IMR-90 (cell line): ENCODE results near the gene LYPD6B. TPM values are rescaled to one million over a fixed set of nuclear protein-coding genes. Genes with fewer than 3 reads are reported as not detected.

Experiments
- ATAC-seq: fragments of 200-7000 bp; cut with Tn5 transposase; 2 replicates; pipeline ENCODE4 v1.9.1; 2020; ENCODE audit warnings: low read depth, mild to moderate bottlenecking, moderate library complexity
- BruUV-seq: library from RNA; stranded (reverse); fragments of 400-500 nt; replicated peaks from 2 replicates; lab custom pipeline; 2021; lab: Mats Ljungman, UMichigan
- CTCF ChIA-PET: fragments of 300-600 bp; formaldehyde crosslinking; extraction: SDS; loops from one replicate; lab custom pipeline; 2021; ENCODE audit warnings: antibody characterized with exemption; lab: Yijun Ruan, JAX
- POLR2A ChIA-PET: fragments of 300-600 bp; sonication (Branson Sonifier 250); formaldehyde crosslinking; loops from one replicate; lab custom pipeline; 2022; ENCODE audit warnings: antibody characterized with exemption; ENCODE audit not compliant: unreplicated experiment; lab: Charles Lee
- DNase-seq: peaks from one replicate; pipeline ENCODE4 v3.0.0; 2013
- H2AFZ ChIP-seq: replicated peaks from 2 replicates; pipeline ENCODE3; 2013; ENCODE audit warnings: low read length, mild to moderate bottlenecking; ENCODE audit not compliant: poor library complexity
- H2AK5ac ChIP-seq: 2 replicates; pipeline ENCODE4 v1.6.1; 2013; ENCODE audit warnings: low read depth, low read length, inconsistent platforms
- H2AK9ac ChIP-seq: replicated peaks from 2 replicates; pipeline ENCODE3; 2013; ENCODE audit warnings: mild to moderate bottlenecking, low read depth, low read length, moderate library complexity; ENCODE audit not compliant: poor library complexity
- H2BK120ac ChIP-seq: 2 replicates; pipeline ENCODE4 v1.6.1; 2013; ENCODE audit warnings: low read depth, low read length, inconsistent platforms
- H2BK15ac ChIP-seq: 3 replicates; pipeline ENCODE4 v1.6.1; 2013; ENCODE audit warnings: low read depth, low read length, inconsistent platforms
- H2BK20ac ChIP-seq: 2 replicates; pipeline ENCODE4 v1.6.1; 2013; ENCODE audit warnings: low read depth, mild to moderate bottlenecking, inconsistent platforms, low read length, moderate library complexity
- H2BK5ac ChIP-seq: 2 replicates; pipeline ENCODE4 v1.6.1; 2013; ENCODE audit warnings: mild to moderate bottlenecking, low read depth, low read length, inconsistent platforms; ENCODE audit not compliant: poor library complexity, severe bottlenecking
- H3K14ac ChIP-seq: replicated peaks from 2 replicates; pipeline ENCODE4 v1.6.1; 2013; ENCODE audit warnings: low read depth, low read length, inconsistent platforms
- H3K18ac ChIP-seq: 2 replicates; pipeline ENCODE4 v1.6.1; 2013; ENCODE audit warnings: low read depth, low read length, control low read depth
- H3K23ac ChIP-seq: 2 replicates; pipeline ENCODE4 v1.6.1; 2013; ENCODE audit warnings: low read depth, low read length, inconsistent platforms
- H3K27ac ChIP-seq: 2 replicates; pipeline ENCODE4 v1.5.1; 2013; ENCODE audit warnings: mild to moderate bottlenecking, control low read depth, low read length; ENCODE audit not compliant: insufficient read depth
- H3K27me3 ChIP-seq: 2 replicates; pipeline ENCODE4 v1.6.1; 2013; ENCODE audit warnings: low read length; ENCODE audit not compliant: control insufficient read depth, insufficient read depth
- H3K36me3 ChIP-seq: 2 replicates; pipeline ENCODE4 v1.6.1; 2013; ENCODE audit warnings: low read length, mixed read lengths; ENCODE audit not compliant: control insufficient read depth, insufficient read depth
- H3K4ac ChIP-seq: 2 replicates; pipeline ENCODE4 v1.6.1; 2013; ENCODE audit warnings: low read depth, low read length, inconsistent platforms
- H3K4me1 ChIP-seq: 2 replicates; pipeline ENCODE4 v1.6.1; 2013; ENCODE audit warnings: low read length, mixed read lengths; ENCODE audit not compliant: control insufficient read depth, insufficient read depth
- H3K4me2 ChIP-seq: 2 replicates; pipeline ENCODE4 v1.6.1; 2013; ENCODE audit warnings: low read depth, mild to moderate bottlenecking, control low read depth, low read length, moderate library complexity
- H3K4me3 ChIP-seq: 2 replicates; pipeline ENCODE4 v1.5.1; 2013; ENCODE audit warnings: low read depth, mild to moderate bottlenecking, control low read depth, low read length, moderate library complexity; ENCODE audit not compliant: insufficient read depth
- H3K56ac ChIP-seq: 2 replicates; pipeline ENCODE4 v1.6.1; 2013; ENCODE audit warnings: low read length, inconsistent platforms; ENCODE audit not compliant: insufficient read depth; ENCODE audit errors: extremely low read depth
- H3K79me1 ChIP-seq, 2 experiments: 2 replicates each; pipeline ENCODE4 v1.6.1; 2013; ENCODE audit warnings: low read length in 2 of 2, inconsistent platforms in 1 of 2, low read depth in 1 of 2
- H3K9ac ChIP-seq: 2 replicates; pipeline ENCODE4 v1.6.1; 2013; ENCODE audit warnings: low read depth, low read length, control low read depth
- H3K9me1 ChIP-seq: 2 replicates; pipeline ENCODE4 v1.6.1; 2013; ENCODE audit warnings: low read length, inconsistent platforms; ENCODE audit not compliant: insufficient read depth
- H3K9me3 ChIP-seq: 2 replicates; pipeline ENCODE4 v1.6.1; 2013; ENCODE audit warnings: low read length; ENCODE audit not compliant: control insufficient read depth, insufficient read depth
- H4K20me1 ChIP-seq: 2 replicates; pipeline ENCODE4 v1.6.1; 2013; ENCODE audit warnings: low read length, inconsistent platforms; ENCODE audit not compliant: insufficient read depth
- H4K5ac ChIP-seq: 2 replicates; pipeline ENCODE4 v1.6.1; 2013; ENCODE audit warnings: mild to moderate bottlenecking, low read depth, low read length, control low read depth
- H4K8ac ChIP-seq, 2 experiments: 2 replicates each; pipeline ENCODE4 v1.6.1; 2013; ENCODE audit warnings: low read depth in 2 of 2, low read length in 2 of 2, control low read depth in 1 of 2, inconsistent platforms in 1 of 2
- H4K91ac ChIP-seq: 2 replicates; pipeline ENCODE4 v1.6.1; 2013; ENCODE audit warnings: low read depth, low read length, inconsistent platforms; ENCODE audit not compliant: insufficient read depth
- BHLHE40 ChIP-seq: fragments of 150-350 bp; IDR thresholded peaks from 2 replicates; pipeline ENCODE4 v1.6.1; 2016; ENCODE audit warnings: mild to moderate bottlenecking, low read depth, low read length
- CEBPB ChIP-seq: IDR thresholded peaks from 2 replicates; pipeline ENCODE4 v1.6.1; 2012; ENCODE audit warnings: low read depth, low read length, improper control_type of control experiment
- CHD1 ChIP-seq: IDR thresholded peaks from 2 replicates; pipeline ENCODE4 v1.6.1; 2012; ENCODE audit warnings: low read depth, low read length, improper control_type of control experiment
- MAFK ChIP-seq: IDR thresholded peaks from 2 replicates; pipeline ENCODE4 v1.6.1; 2012; ENCODE audit warnings: low read depth, low read length, improper control_type of control experiment
- MAZ ChIP-seq: IDR thresholded peaks from 2 replicates; pipeline ENCODE4 v1.6.1; 2012; ENCODE audit warnings: low read depth, mild to moderate bottlenecking, low read length, improper control_type of control experiment, moderate library complexity, borderline replicate concordance
- MXI1 ChIP-seq: IDR thresholded peaks from 2 replicates; pipeline ENCODE4 v1.6.1; 2012; ENCODE audit warnings: low read depth, mild to moderate bottlenecking, low read length, moderate library complexity, borderline replicate concordance
- NFE2L2 ChIP-seq: fragments of 150-350 bp; IDR thresholded peaks from 2 replicates; pipeline ENCODE4 v1.6.1; 2016; ENCODE audit warnings: low read depth, mild to moderate bottlenecking, low read length
- POLR2A ChIP-seq: IDR thresholded peaks from 2 replicates; pipeline ENCODE4 v1.6.1; 2012; ENCODE audit warnings: mild to moderate bottlenecking, low read depth, low read length
- RAD21 ChIP-seq: IDR thresholded peaks from 2 replicates; pipeline ENCODE4 v1.6.1; 2012; ENCODE audit warnings: low read length, improper control_type of control experiment
- RCOR1 ChIP-seq: IDR thresholded peaks from 2 replicates; pipeline ENCODE4 v1.6.1; 2012; ENCODE audit warnings: mild to moderate bottlenecking, low read length, improper control_type of control experiment; ENCODE audit not compliant: insufficient replicate concordance
- RFX5 ChIP-seq: IDR thresholded peaks from 2 replicates; pipeline ENCODE4 v1.8.0; 2012; ENCODE audit warnings: low read depth, mild to moderate bottlenecking, low read length, moderate library complexity
- SMC3 ChIP-seq: fragments of 150-350 bp; IDR thresholded peaks from 2 replicates; pipeline ENCODE4 v1.6.1; 2016; ENCODE audit warnings: low read depth, mild to moderate bottlenecking, antibody characterized with exemption, low read length, moderate library complexity
- WGBS, 2 experiments: methylation state at CpG; one replicate each; pipeline versions ENCODE4 v1.1.5 to v1.1.7; 2013; ENCODE audit warnings: missing lambda C conversion rate in 2 of 2; ENCODE audit not compliant: insufficient read length in 1 of 2; ENCODE audit errors: extremely low coverage in 2 of 2; 5-methylcytosine and 5-hydroxymethylcytosine counted together
- dilution Hi-C: fragments of 300-500 bp; cut with HindIII; formaldehyde crosslinking; loops from one replicate; pipeline ENCODE4 v1.14.3; 2018; ENCODE audit warnings: low sequenced_read_pairs; ENCODE audit not compliant: unreplicated experiment
- in situ Hi-C: fragments of 300-500 bp; cut with MboI; formaldehyde crosslinking; loops from 3 replicates; pipeline ENCODE4 v1.14.3; 2019; ENCODE audit warnings: low sequenced_read_pairs, inconsistent platforms, mixed read lengths
- intact Hi-C: fragments of 100-400 bp; cut with micrococcal nuclease; formaldehyde crosslinking; loops from 2 replicates; pipeline ENCODE4 v1.10.0; 2022
- polyA plus RNA-seq, 3 experiments: library from polyadenylated mRNA; depleted of rRNA; stranded (reverse); fragments of >200 nt; gene quantifications; 2 replicates each; pipeline ENCODE4 v1.2.3, GENCODE V29; 2012; ENCODE audit warnings: low replicate concordance in 1 of 3
- total RNA-seq: library from RNA; depleted of rRNA; stranded (reverse); fragments of >200 nt; gene quantifications from 2 replicates; pipeline ENCODE4 v1.2.3, GENCODE V29; 2012
- TF ChIP-seq, protein P1 (sequence below): fragments of 150-350 bp; IDR thresholded peaks from 2 replicates; pipeline ENCODE4 v1.6.1; 2016; ENCODE audit warnings: low read depth, mild to moderate bottlenecking, low read length, moderate library complexity, borderline replicate concordance
- TF ChIP-seq, protein P2 (sequence below): conservative IDR thresholded peaks from 2 replicates; pipeline ENCODE4 v1.5.1; 2012; ENCODE audit warnings: mild to moderate bottlenecking, low read depth, low read length, improper control_type of control experiment

The LYPD6B gene
- total and polyA plus RNA-seq, 2 of the 4 experiments (the other 2 are of a cell fraction): 0.05 TPM; not detected in 1

- POLR2A ChIA-PET: no interaction called here
- Histone ChIP-seq H4K5ac (no peak overlapping the region), H4K8ac (no peak overlapping the region), H3K4me2 (no peak overlapping the region; the same call in 1 of the 2 replicates), H3K4me3 (no peak overlapping the region), H3K27ac (no peak overlapping the region), H3K23ac (no peak overlapping the region), H4K20me1 (no peaks in the 10 kb centered on the region), H2AFZ (peak overlapping the region; percentile 49), H3K4me1 (peaks cover 3% of the 10 kb centered on the region), H3K18ac (no peak overlapping the region), H3K4ac (no peak overlapping the region), H2BK20ac (no peak overlapping the region), H3K9me1 (peaks cover 4% of the 10 kb centered on the region; the same call in 1 of the 2 replicates), H2AK5ac (no peak overlapping the region), H4K91ac (no peak overlapping the region), H2BK120ac (no peak overlapping the region; the same call in 1 of the 2 replicates), H3K36me3 (no peaks in the 10 kb centered on the region), H3K9ac (no peak overlapping the region), H3K9me3 (no peaks in the 10 kb centered on the region), H3K27me3 (no peaks in the 10 kb centered on the region), H2AK9ac (no peak overlapping the region), H3K56ac (no peak overlapping the region), H2BK15ac (no peak overlapping the region), H3K14ac (no peak overlapping the region), H2BK5ac (no peak overlapping the region), H3K79me1 (no peaks in the 10 kb centered on the region)
- in situ Hi-C loops: no loop called here
- no TSS peak for BruUV-seq
- intact Hi-C loops: no loop called here
- DNase-seq: no peak
- ATAC-seq: no peak
- 56% methylated on average over 1 of the region's 5 CpGs; no CpG with 5 or more reads in 1 of the 2 experiments for WGBS, 2 experiments
- CTCF ChIA-PET: no interaction called here
- TF ChIP-seq NFE2L2 (no peak), MAFK (no peak), SMC3 (no peak), MAZ (no peak), BHLHE40 (no peak), RCOR1 (no peak), MXI1 (no peak), CEBPB (no peak), CHD1 (no peak), RAD21 (no peak), POLR2A (no peak), RFX5 (no peak)
- TF ChIP-seq, protein P1, sequence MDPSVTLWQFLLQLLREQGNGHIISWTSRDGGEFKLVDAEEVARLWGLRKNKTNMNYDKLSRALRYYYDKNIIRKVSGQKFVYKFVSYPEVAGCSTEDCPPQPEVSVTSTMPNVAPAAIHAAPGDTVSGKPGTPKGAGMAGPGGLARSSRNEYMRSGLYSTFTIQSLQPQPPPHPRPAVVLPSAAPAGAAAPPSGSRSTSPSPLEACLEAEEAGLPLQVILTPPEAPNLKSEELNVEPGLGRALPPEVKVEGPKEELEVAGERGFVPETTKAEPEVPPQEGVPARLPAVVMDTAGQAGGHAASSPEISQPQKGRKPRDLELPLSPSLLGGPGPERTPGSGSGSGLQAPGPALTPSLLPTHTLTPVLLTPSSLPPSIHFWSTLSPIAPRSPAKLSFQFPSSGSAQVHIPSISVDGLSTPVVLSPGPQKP: no peak
- TF ChIP-seq, protein P2, sequence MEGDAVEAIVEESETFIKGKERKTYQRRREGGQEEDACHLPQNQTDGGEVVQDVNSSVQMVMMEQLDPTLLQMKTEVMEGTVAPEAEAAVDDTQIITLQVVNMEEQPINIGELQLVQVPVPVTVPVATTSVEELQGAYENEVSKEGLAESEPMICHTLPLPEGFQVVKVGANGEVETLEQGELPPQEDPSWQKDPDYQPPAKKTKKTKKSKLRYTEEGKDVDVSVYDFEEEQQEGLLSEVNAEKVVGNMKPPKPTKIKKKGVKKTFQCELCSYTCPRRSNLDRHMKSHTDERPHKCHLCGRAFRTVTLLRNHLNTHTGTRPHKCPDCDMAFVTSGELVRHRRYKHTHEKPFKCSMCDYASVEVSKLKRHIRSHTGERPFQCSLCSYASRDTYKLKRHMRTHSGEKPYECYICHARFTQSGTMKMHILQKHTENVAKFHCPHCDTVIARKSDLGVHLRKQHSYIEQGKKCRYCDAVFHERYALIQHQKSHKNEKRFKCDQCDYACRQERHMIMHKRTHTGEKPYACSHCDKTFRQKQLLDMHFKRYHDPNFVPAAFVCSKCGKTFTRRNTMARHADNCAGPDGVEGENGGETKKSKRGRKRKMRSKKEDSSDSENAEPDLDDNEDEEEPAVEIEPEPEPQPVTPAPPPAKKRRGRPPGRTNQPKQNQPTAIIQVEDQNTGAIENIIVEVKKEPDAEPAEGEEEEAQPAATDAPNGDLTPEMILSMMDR: no peak
- dilution Hi-C loops: no loop called here
Observed at GRCh38 chr2:149057401-149057800, 18.9 kb downstream of the LYPD6B start.
